GM12872 (cell line): ENCODE measurements around the gene NLRP5.

Experiments used
- TF ChIP-seq, protein P1 (sequence below): IDR thresholded peaks from 3 replicates; pipeline ENCODE4 v1.5.1; 2011; ENCODE audit warnings: low read depth, mild to moderate bottlenecking, low read length, moderate library complexity; ENCODE audit not compliant: insufficient read depth

NLRP5 gene

DNA sequence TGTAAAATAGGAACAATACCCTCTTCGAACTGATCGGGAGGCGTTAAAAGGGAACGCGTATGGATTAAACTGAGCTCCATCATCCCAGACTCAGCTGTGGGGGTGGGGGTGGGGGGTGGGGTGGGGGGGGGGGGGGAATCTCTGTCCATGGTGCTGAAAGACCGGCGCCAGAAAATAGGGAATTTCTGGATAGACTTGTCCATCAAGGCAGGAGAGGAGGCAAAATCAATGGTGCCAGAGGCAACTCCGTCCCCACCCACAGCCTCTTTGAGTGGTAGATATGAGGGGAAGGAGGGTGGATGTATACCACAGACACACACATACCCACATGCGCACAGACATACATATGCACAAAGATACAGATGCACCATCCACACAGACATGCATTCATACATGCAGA lies 97.1 kb downstream of the NLRP5 start:
- TF ChIP-seq, protein P1, sequence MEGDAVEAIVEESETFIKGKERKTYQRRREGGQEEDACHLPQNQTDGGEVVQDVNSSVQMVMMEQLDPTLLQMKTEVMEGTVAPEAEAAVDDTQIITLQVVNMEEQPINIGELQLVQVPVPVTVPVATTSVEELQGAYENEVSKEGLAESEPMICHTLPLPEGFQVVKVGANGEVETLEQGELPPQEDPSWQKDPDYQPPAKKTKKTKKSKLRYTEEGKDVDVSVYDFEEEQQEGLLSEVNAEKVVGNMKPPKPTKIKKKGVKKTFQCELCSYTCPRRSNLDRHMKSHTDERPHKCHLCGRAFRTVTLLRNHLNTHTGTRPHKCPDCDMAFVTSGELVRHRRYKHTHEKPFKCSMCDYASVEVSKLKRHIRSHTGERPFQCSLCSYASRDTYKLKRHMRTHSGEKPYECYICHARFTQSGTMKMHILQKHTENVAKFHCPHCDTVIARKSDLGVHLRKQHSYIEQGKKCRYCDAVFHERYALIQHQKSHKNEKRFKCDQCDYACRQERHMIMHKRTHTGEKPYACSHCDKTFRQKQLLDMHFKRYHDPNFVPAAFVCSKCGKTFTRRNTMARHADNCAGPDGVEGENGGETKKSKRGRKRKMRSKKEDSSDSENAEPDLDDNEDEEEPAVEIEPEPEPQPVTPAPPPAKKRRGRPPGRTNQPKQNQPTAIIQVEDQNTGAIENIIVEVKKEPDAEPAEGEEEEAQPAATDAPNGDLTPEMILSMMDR = no peak

DNA sequence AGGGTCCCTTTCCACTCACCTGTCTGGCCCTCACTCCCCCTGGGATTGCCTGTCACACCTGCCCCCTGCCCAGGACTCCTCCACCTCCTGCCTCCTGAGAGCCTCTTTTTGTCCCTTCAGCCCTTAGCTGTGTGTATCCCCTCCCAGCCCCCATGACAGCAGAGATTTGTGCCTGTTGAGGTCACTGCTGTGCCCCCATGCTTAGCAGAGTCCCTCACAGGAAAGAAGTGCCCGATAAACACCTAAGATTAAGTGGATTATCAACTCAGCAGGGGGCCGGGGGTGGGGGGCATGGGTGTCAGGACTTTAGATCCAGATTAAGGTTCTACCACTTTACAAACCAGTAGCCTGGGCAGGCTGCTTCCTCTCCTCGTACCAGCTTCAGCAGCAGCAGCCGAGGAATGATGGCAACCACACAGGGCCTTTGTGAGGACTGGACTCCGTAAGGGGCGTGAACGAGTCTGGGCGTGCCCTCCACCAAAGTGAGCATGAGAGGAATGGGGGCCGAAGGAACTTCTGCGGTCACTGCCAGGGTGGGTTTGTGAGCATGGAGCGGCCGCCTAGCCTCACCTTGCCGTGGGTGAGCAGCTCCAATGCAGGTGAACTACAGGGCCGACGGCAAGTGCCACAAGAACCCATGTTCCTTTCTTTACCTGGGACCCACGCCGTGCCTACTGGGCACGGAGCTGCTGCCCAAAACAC lies 98.4 kb downstream of the NLRP5 start:
- TF ChIP-seq, protein P1 = no peak

- TF ChIP-seq, protein P1 = no peak
These were observed 99.1 kb downstream of the NLRP5 start for GRCh38 chr19:56085571-56086275.

DNA sequence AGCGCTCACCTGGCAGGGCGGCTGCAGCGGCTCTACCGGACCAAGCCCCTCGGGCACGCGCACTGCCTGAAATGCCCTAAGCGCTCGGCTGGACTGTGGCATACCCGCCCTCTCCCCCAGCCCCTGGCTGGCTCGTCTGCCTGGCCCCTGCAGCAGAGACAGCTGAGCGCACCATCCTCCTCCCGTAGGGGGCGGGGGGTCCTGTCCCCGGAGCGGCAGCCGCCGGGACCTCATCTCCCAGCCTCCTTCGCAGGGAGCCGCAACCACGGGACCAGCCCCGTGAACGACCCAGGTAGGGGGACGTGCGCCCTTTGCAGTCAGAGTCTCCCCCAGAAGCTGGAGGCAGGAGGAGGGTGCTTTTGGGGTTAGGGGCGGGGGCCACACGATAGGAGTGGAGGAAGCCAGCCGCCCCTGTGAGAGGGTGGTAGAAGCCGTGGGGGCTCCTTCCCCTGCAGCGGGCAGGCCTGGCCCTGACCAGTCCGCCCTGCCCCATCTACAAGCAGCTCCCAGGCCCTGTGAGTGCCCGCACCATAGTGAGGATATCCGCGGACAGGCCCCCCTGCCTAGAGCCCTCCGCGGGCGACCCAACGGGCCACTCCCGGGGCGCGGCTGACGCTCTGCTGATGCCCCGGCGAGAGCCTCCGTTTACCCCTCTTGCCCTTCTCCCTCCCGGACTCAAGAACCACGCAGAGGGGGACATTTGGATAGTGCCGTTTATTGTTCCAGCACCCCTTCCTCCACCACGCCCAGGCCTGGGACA lies 100.3 kb downstream of the NLRP5 start:
- TF ChIP-seq, protein P1 = no peak

- TF ChIP-seq, protein P1 = no peak
These were observed 101.3 kb downstream of the NLRP5 start for GRCh38 chr19:56087647-56088496.

GRCh38 chr19:56088497-56089215 lies 102.1 kb downstream of the NLRP5 start:
- TF ChIP-seq, protein P1 = no peak
